Endothelial cell of umbilical vein (primary cell): ENCODE data around the gene IFNA14.
"Not testable (repeated sequence)": the region's sequence is repeated elsewhere in the genome, so short reads cannot be mapped to it uniquely, and the experiment has no call there.

Experiments
- EZH2 ChIP-seq: IDR thresholded peaks from 2 replicates; pipeline ENCODE4 v1.6.1; 2012; ENCODE audit warnings: borderline replicate concordance, low read depth, mild to moderate bottlenecking, moderate library complexity, low read length, inconsistent platforms; ENCODE audit not compliant: severe bottlenecking
- FOS ChIP-seq: IDR thresholded peaks from 2 replicates; pipeline ENCODE4 v1.6.1; 2011; ENCODE audit warnings: mild to moderate bottlenecking, low read length, moderate library complexity, borderline replicate concordance; ENCODE audit not compliant: insufficient read depth
- GATA2 ChIP-seq: IDR thresholded peaks from 2 replicates; pipeline ENCODE4 v1.7.0; 2011; ENCODE audit warnings: low read depth, mild to moderate bottlenecking, moderate library complexity, mixed read lengths, low read length; ENCODE audit not compliant: insufficient read length, insufficient read depth
- POLR2A ChIP-seq: IDR thresholded peaks from 2 replicates; pipeline ENCODE4 v1.6.1; 2012; ENCODE audit warnings: low read depth, mild to moderate bottlenecking, control low read depth, low read length
- POLR2AphosphoS5 ChIP-seq: IDR thresholded peaks from 2 replicates; pipeline ENCODE4 v1.6.1; 2012; ENCODE audit warnings: low read depth, mild to moderate bottlenecking, control low read depth, low read length, moderate library complexity; ENCODE audit not compliant: insufficient read depth
- TF ChIP-seq, protein P1 (sequence below): IDR thresholded peaks from 2 replicates; pipeline ENCODE4 v1.6.1; 2011; ENCODE audit not compliant: insufficient read depth, insufficient read length
- TF ChIP-seq, protein P2 (sequence below), 2 donors: IDR thresholded peaks; 1 replicate in 1 of 2; 2 replicates in 1 of 2; pipeline ENCODE4 v1.5.1; 2011; ENCODE audit warnings: low read length in 2 of 2, mild to moderate bottlenecking in 2 of 2, moderate library complexity in 2 of 2, control low read depth in 1 of 2, inconsistent platforms in 1 of 2, low read depth in 1 of 2; ENCODE audit not compliant: insufficient read depth in 1 of 2; ENCODE audit errors: extremely low read depth in 1 of 2

DNA sequence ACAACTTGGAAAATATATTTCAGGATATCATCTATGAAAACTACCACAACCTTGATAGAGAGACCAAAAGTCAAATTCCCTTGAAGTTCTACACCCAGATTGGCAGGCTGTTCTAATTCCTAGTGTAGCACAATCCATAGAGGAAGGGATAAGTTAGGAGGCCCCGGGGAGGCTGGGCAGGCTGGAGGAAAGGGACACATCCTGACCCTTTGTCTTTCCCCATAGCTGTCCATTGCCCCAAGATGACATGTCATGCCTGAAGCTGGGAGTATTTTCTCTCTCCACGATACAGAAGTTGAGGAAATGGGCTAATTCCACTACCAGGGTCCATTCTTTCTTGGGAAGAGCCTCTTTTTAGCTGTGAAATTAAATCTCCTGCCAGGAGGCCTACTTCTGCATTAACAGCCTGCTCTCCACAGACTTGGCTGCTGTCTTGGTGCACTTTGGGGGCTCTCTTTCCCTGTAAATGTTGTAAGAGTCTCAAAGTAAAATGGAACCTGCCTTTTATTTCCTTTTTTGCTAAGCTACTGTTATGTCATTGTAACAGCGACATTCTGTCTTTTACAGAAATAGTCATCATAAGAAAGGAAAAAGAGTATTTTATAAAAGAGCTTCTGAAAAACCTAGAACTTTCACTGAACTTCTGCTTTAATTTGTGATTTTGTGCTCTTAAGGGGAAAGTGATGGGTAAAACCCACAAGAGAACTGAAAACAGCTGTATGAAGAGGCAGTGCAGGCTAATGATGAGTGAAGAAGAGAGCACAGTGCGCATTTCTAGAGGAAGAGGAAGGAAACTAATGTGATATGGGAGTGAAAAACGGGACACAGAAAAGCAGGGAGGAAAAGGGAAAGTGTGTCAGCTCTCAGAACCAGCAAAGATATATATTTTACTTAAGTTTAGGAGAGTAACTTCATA, 26.1 kb downstream of the IFNA14 start:
- TF ChIP-seq FOS, POLR2A, EZH2, GATA2, POLR2AphosphoS5: not testable (repeated sequence)
- TF ChIP-seq, protein P1, sequence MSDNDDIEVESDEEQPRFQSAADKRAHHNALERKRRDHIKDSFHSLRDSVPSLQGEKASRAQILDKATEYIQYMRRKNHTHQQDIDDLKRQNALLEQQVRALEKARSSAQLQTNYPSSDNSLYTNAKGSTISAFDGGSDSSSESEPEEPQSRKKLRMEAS, result not testable (repeated sequence)
- TF ChIP-seq, protein P2, sequence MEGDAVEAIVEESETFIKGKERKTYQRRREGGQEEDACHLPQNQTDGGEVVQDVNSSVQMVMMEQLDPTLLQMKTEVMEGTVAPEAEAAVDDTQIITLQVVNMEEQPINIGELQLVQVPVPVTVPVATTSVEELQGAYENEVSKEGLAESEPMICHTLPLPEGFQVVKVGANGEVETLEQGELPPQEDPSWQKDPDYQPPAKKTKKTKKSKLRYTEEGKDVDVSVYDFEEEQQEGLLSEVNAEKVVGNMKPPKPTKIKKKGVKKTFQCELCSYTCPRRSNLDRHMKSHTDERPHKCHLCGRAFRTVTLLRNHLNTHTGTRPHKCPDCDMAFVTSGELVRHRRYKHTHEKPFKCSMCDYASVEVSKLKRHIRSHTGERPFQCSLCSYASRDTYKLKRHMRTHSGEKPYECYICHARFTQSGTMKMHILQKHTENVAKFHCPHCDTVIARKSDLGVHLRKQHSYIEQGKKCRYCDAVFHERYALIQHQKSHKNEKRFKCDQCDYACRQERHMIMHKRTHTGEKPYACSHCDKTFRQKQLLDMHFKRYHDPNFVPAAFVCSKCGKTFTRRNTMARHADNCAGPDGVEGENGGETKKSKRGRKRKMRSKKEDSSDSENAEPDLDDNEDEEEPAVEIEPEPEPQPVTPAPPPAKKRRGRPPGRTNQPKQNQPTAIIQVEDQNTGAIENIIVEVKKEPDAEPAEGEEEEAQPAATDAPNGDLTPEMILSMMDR (IDR thresholded peaks at IDR 0.05; ENCODE audit: extremely low read depth in 1 of 2, insufficient read depth in 1 of 2, low read depth in 1 of 2, low read length in 2 of 2), result peak; percentile 30 to 46
